Keratinocyte (primary cell): ENCODE data around the gene EBF3. TPM values are rescaled to one million over a fixed set of nuclear protein-coding genes. Genes with fewer than 3 reads are reported as not detected.

Experiments used
- DNase-seq: peaks from one replicate; pipeline ENCODE4 v3.0.0-alpha.2; 2011; ENCODE audit warnings: low read depth, missing footprints, low spot score
- FAIRE-seq: peaks from 2 replicates; lab custom pipeline; 2011; peaks lifted over from hg19 to GRCh38; lab: Jason Lieb, UNC
- H2AFZ ChIP-seq: 2 replicates; pipeline ENCODE4 v1.6.0; 2012; ENCODE audit warnings: low read length, control low read depth, inconsistent platforms; ENCODE audit not compliant: control insufficient read depth
- H3K27ac ChIP-seq: 2 replicates; pipeline ENCODE4 v1.5.1; 2011; ENCODE audit warnings: low read length; ENCODE audit not compliant: control insufficient read depth, insufficient read depth
- H3K27me3 ChIP-seq: 3 replicates; pipeline ENCODE4 v1.6.0; 2011; ENCODE audit warnings: low read length; ENCODE audit not compliant: control insufficient read depth, insufficient read depth; ENCODE audit errors: extremely low read depth
- H3K36me3 ChIP-seq, 2 experiments: 2 replicates in 1 of 2; 3 replicates in 1 of 2; pipeline ENCODE4 v1.5.1; 2011; ENCODE audit warnings: low read length in 2 of 2, mild to moderate bottlenecking in 1 of 2; ENCODE audit not compliant: control insufficient read depth in 2 of 2, insufficient read depth in 2 of 2; ENCODE audit errors: extremely low read depth in 1 of 2
- H3K4me1 ChIP-seq: 3 replicates; pipeline ENCODE4 v1.5.1; 2011; ENCODE audit warnings: low read length; ENCODE audit not compliant: control insufficient read depth, insufficient read depth; ENCODE audit errors: extremely low read depth
- H3K4me2 ChIP-seq: 3 replicates; pipeline ENCODE4 v1.6.0; 2011; ENCODE audit warnings: low read depth, low read length; ENCODE audit not compliant: control insufficient read depth, insufficient read depth; ENCODE audit errors: extremely low read depth
- H3K4me3 ChIP-seq, 3 experiments: fragments of 200-600 bp in 1 of 3; sonication (generic) in 1 of 3; 2 replicates in 2 of 3; 3 replicates in 1 of 3; pipeline ENCODE4 v1.5.1; 2011 to 2016; ENCODE audit warnings: low read length in 3 of 3, mild to moderate bottlenecking in 3 of 3, control low read depth in 2 of 3, inconsistent platforms in 1 of 3, low read depth in 1 of 3, mixed read lengths in 1 of 3, mixed run types in 1 of 3, moderate library complexity in 1 of 3; ENCODE audit not compliant: control insufficient read depth in 2 of 3, insufficient read depth in 2 of 3; ENCODE audit errors: extremely low read depth in 1 of 3
- H3K79me2 ChIP-seq: 2 replicates; pipeline ENCODE4 v1.6.0; 2012; ENCODE audit warnings: low read length; ENCODE audit not compliant: control insufficient read depth, insufficient read depth
- H3K9ac ChIP-seq: 3 replicates; pipeline ENCODE4 v1.6.0; 2011; ENCODE audit warnings: low read length; ENCODE audit not compliant: control insufficient read depth, insufficient read depth; ENCODE audit errors: extremely low read depth
- H3K9me1 ChIP-seq: 3 replicates; pipeline ENCODE4 v1.6.0; 2011; ENCODE audit warnings: low read length; ENCODE audit not compliant: control insufficient read depth, insufficient read depth; ENCODE audit errors: extremely low read depth
- H3K9me3 ChIP-seq: 2 replicates; pipeline ENCODE4 v1.5.1; 2012; ENCODE audit warnings: low read depth, low read length; ENCODE audit not compliant: control insufficient read depth
- H4K20me1 ChIP-seq: 3 replicates; pipeline ENCODE4 v1.6.0; 2011; ENCODE audit warnings: low read length; ENCODE audit not compliant: control insufficient read depth, insufficient read depth; ENCODE audit errors: extremely low read depth
- CTCF ChIP-seq, 3 experiments: IDR thresholded peaks in 1 of 3; conservative IDR thresholded peaks in 1 of 3; optimal IDR thresholded peaks in 1 of 3; 2 replicates in 2 of 3; 3 replicates in 1 of 3; pipeline versions ENCODE3 to v1.5.1; 2011; ENCODE audit warnings: low read length in 3 of 3, mild to moderate bottlenecking in 3 of 3, moderate library complexity in 2 of 3, control low read depth in 1 of 3, inconsistent platforms in 1 of 3; ENCODE audit not compliant: insufficient read depth in 2 of 3; ENCODE audit errors: extremely low read depth in 1 of 3
- EZH2 ChIP-seq: IDR thresholded peaks from one replicate; pipeline ENCODE4 v1.6.1; 2012; ENCODE audit warnings: inconsistent platforms, mild to moderate bottlenecking, low read length, moderate library complexity
- dilution Hi-C: fragments of 300-500 bp; cut with MboI; formaldehyde crosslinking; loops from one replicate; pipeline ENCODE4 v1.7.0; 2020; ENCODE audit warnings: low sequenced_read_pairs; ENCODE audit not compliant: extremely low pct_ligation_motif_present
- polyA plus RNA-seq, 5 experiments: library from polyadenylated mRNA; depleted of rRNA in 3 of 5; stranded (reverse) in 3 of 5; stranded (forward) in 1 of 5; unstranded in 1 of 5; fragments of >200 nt; gene quantifications; 1 replicate in 1 of 5; 2 replicates in 3 of 5; 3 replicates in 1 of 5; pipeline versions ENCODE4 v1.2.1 to v1.2.3, GENCODE V29; 2011 to 2012; ENCODE audit warnings: missing spikeins in 2 of 5, low read depth in 1 of 5, low replicate concordance in 1 of 5

Gene EBF3
- polyA plus RNA-seq, 1 donor (not counting 4 experiments of a cell fraction or from before 2014, with no cell fraction given) = not detected

GRCh38 chr10:129912986-129913695 is 50.9 kb downstream of the EBF3 start:
- H4K20me1 ChIP-seq = no peaks in the 10 kb centered on the region
- H3K4me3 ChIP-seq = no peak overlapping the region
- H3K36me3 ChIP-seq = no peaks in the 10 kb centered on the region
- H3K27me3 ChIP-seq = no peaks in the 10 kb centered on the region
- TF ChIP-seq EZH2 (no peak), CTCF (optimal IDR thresholded peaks at IDR 0.05 in 1 of 3, IDR thresholded peaks at IDR 0.05 in 1 of 3, conservative IDR thresholded peaks at IDR 0.05 in 1 of 3; ENCODE audit: extremely low read depth in 1 of 3, insufficient read depth in 2 of 3, low read length in 3 of 3) (no peak)
- no peak overlapping the region for H2AFZ ChIP-seq
- H3K4me1 ChIP-seq = no peaks in the 10 kb centered on the region
- dilution Hi-C loops = no loop called here
- H3K9me3 ChIP-seq = peaks cover 1% of the 10 kb centered on the region
- DNase-seq = no peak
- H3K79me2 ChIP-seq = no peaks in the 10 kb centered on the region
- H3K4me2 ChIP-seq = no peak overlapping the region
- no peaks in the 10 kb centered on the region for H3K9me1 ChIP-seq
- no peak for FAIRE-seq
- H3K9ac ChIP-seq = no peak overlapping the region
- H3K27ac ChIP-seq = no peak overlapping the region

GRCh38 chr10:129912166-129912917 is 51.7 kb downstream of the EBF3 start:
- no peaks in the 10 kb centered on the region for H3K9me1 ChIP-seq
- no peaks in the 10 kb centered on the region for H3K4me1 ChIP-seq
- DNase-seq (no peak), FAIRE-seq (no peak)
- dilution Hi-C loops = no loop called here
- H3K9me3 ChIP-seq = peaks cover 1% of the 10 kb centered on the region
- TF ChIP-seq CTCF (optimal IDR thresholded peaks at IDR 0.05 in 1 of 3, IDR thresholded peaks at IDR 0.05 in 1 of 3, conservative IDR thresholded peaks at IDR 0.05 in 1 of 3; ENCODE audit: extremely low read depth in 1 of 3, insufficient read depth in 2 of 3, low read length in 3 of 3) (no peak), EZH2 (no peak)
- H3K27me3 ChIP-seq = no peaks in the 10 kb centered on the region
- no peaks in the 10 kb centered on the region for H3K79me2 ChIP-seq
- H2AFZ ChIP-seq = no peak overlapping the region
- no peak overlapping the region for H3K9ac ChIP-seq
- no peak overlapping the region for H3K27ac ChIP-seq
- no peaks in the 10 kb centered on the region for H4K20me1 ChIP-seq
- H3K36me3 ChIP-seq = no peaks in the 10 kb centered on the region
- no peak overlapping the region for H3K4me2 ChIP-seq
- no peak overlapping the region for H3K4me3 ChIP-seq
